ENCODE data around the gene GPR4. TPM values are rescaled to one million over a fixed set of nuclear protein-coding genes. Genes with fewer than 3 reads are reported as not detected.

Gene GPR4
- polyA plus RNA-seq, 12 donors = 2.3 to 8.4 (median 2.8) TPM; not detected in 1

- no peak for DNase-seq
Observed at GRCh38 chr19:45591004-45591637, 10.9 kb downstream of the GPR4 start.

GRCh38 chr19:45590300-45591003 is 11.6 kb downstream of the GPR4 start:
- DNase-seq = no peak

GRCh38 chr19:45589768-45590167 is 12.2 kb downstream of the GPR4 start:
- DNase-seq = no peak

- DNase-seq = no peak
Observed at GRCh38 chr19:45587873-45588272, 14.1 kb downstream of the GPR4 start.

GRCh38 chr19:45585158-45585577 is 16.8 kb downstream of the GPR4 start:
- DNase-seq = no peak

- peak; percentile 100 for DNase-seq
Observed at GRCh38 chr19:45584332-45585157, 17.5 kb downstream of the GPR4 start, which contains the start of gene OPA3. OPA3 (minus strand) TSS chr19:45584802; CDS start chr19:45584764, 38 bp downstream.

GRCh38 chr19:45581576-45581975 is 20.4 kb downstream of the GPR4 start:
- no peak for DNase-seq

GRCh38 chr19:45578861-45579260 is 23.2 kb downstream of the GPR4 start:
- no peak for DNase-seq

GRCh38 chr19:45577111-45577905 is 24.7 kb downstream of the GPR4 start:
- DNase-seq = no peak

- no peak for DNase-seq
Observed at GRCh38 chr19:45576682-45577081, 25.3 kb downstream of the GPR4 start.

GRCh38 chr19:45575216-45575615 is 26.8 kb downstream of the GPR4 start:
- DNase-seq = no peak

GRCh38 chr19:45574526-45574925 is 27.5 kb downstream of the GPR4 start:
- no peak for DNase-seq

- no peak for DNase-seq
Observed at GRCh38 chr19:45571457-45572220, 30.4 kb downstream of the GPR4 start.

GRCh38 chr19:45569619-45570421 is 32.2 kb downstream of the GPR4 start:
- no peak for DNase-seq

GRCh38 chr19:45568732-45569131 is 33.3 kb downstream of the GPR4 start:
- DNase-seq = no peak

- no peak for DNase-seq
Observed at GRCh38 chr19:45567609-45568008, 34.4 kb downstream of the GPR4 start.

- no peak for DNase-seq
Observed at GRCh38 chr19:45564131-45564780, 37.8 kb downstream of the GPR4 start.

GRCh38 chr19:45560686-45561085 is 41.3 kb downstream of the GPR4 start:
- no peak for DNase-seq

GRCh38 chr19:45560038-45560437 is 42.0 kb downstream of the GPR4 start:
- DNase-seq = no peak

Data from muscle of arm (tissue), 12 donors.